Liver (tissue), 9 donors: ENCODE data around the gene AADACL3. TPM values are rescaled to one million over a fixed set of nuclear protein-coding genes. Genes with fewer than 3 reads are reported as not detected.

ENCODE experiments used
- DNase-seq: peaks from one replicate; pipeline ENCODE4 v3.0.0-alpha.2; 2017; ENCODE audit warnings: low spot score
- H3K27ac ChIP-seq, 2 donors: one replicate each; pipeline ENCODE4 v1.7.0; 2013; ENCODE audit warnings: inconsistent platforms in 2 of 2, low read length in 2 of 2, control low read depth in 1 of 2, low read depth in 1 of 2, mild to moderate bottlenecking in 1 of 2
- H3K27me3 ChIP-seq, 4 donors: one replicate each; pipeline versions ENCODE4 v1.6.1 to v1.7.0; 2013; ENCODE audit warnings: low read length in 3 of 4, inconsistent platforms in 1 of 4, mild to moderate bottlenecking in 1 of 4, moderate library complexity in 1 of 4; ENCODE audit not compliant: control insufficient read depth in 4 of 4, insufficient read depth in 4 of 4
- H3K36me3 ChIP-seq, 4 donors: one replicate each; pipeline versions ENCODE4 v1.6.1 to v1.7.0; 2013; ENCODE audit warnings: low read length in 3 of 4, mild to moderate bottlenecking in 3 of 4, low read depth in 1 of 4, moderate library complexity in 1 of 4; ENCODE audit not compliant: control insufficient read depth in 4 of 4, insufficient read depth in 3 of 4
- H3K4me1 ChIP-seq, 4 donors: one replicate each; pipeline versions ENCODE4 v1.6.1 to v1.7.0; 2013; ENCODE audit warnings: low read length in 3 of 4, mild to moderate bottlenecking in 3 of 4, moderate library complexity in 1 of 4; ENCODE audit not compliant: control insufficient read depth in 4 of 4, insufficient read depth in 4 of 4
- H3K4me3 ChIP-seq, 3 donors: one replicate each; pipeline versions ENCODE4 v1.6.1 to v1.7.0; 2013; ENCODE audit warnings: low read length in 3 of 3, control low read depth in 1 of 3, low read depth in 1 of 3, mild to moderate bottlenecking in 1 of 3
- H3K9ac ChIP-seq, 2 donors: one replicate each; pipeline ENCODE4 v1.7.0; 2013; ENCODE audit warnings: low read length in 2 of 2, mild to moderate bottlenecking in 2 of 2, moderate library complexity in 2 of 2, control low read depth in 1 of 2, low read depth in 1 of 2
- H3K9me3 ChIP-seq, 4 donors: one replicate each; pipeline versions ENCODE4 v1.6.1 to v1.7.0; 2013; ENCODE audit warnings: low read length in 3 of 4; ENCODE audit not compliant: control insufficient read depth in 4 of 4
- EGR1 ChIP-seq, 2 donors: IDR thresholded peaks; 2 replicates each; pipeline ENCODE4 v1.6.1; 2016 to 2018; ENCODE audit warnings: antibody characterized with exemption in 2 of 2, low read depth in 2 of 2
- FOXA1 ChIP-seq: IDR thresholded peaks from 2 replicates; pipeline ENCODE4 v1.6.1; 2016; ENCODE audit warnings: antibody characterized with exemption
- FOXA2 ChIP-seq: IDR thresholded peaks from 2 replicates; pipeline ENCODE4 v1.6.1; 2016; ENCODE audit warnings: antibody characterized with exemption
- GABPA ChIP-seq, 2 donors: IDR thresholded peaks in 1 of 2; conservative IDR thresholded peaks in 1 of 2; 2 replicates each; pipeline ENCODE4 v1.6.1; 2016; ENCODE audit warnings: antibody characterized with exemption in 2 of 2, mild to moderate bottlenecking in 1 of 2, moderate library complexity in 1 of 2
- HNF4A ChIP-seq, 2 donors: conservative IDR thresholded peaks; 2 replicates each; pipeline ENCODE4 v1.6.1; 2016; ENCODE audit warnings: antibody characterized with exemption in 2 of 2, mild to moderate bottlenecking in 2 of 2
- HNF4G ChIP-seq: IDR thresholded peaks from 2 replicates; pipeline ENCODE4 v1.6.1; 2016; ENCODE audit warnings: antibody characterized with exemption
- JUND ChIP-seq, 2 donors: IDR thresholded peaks; 2 replicates each; pipeline ENCODE4 v1.6.1; 2016; ENCODE audit warnings: antibody characterized with exemption in 2 of 2
- NR2F2 ChIP-seq: IDR thresholded peaks from 2 replicates; pipeline ENCODE4 v1.6.1; 2016; ENCODE audit warnings: antibody characterized with exemption
- RAD21 ChIP-seq, 2 donors: IDR thresholded peaks; 2 replicates each; pipeline ENCODE4 v1.6.1; 2016; ENCODE audit warnings: antibody characterized with exemption in 2 of 2, mild to moderate bottlenecking in 2 of 2
- RXRA ChIP-seq, 2 donors: IDR thresholded peaks; 2 replicates each; pipeline ENCODE4 v1.6.1; 2017 to 2018; ENCODE audit warnings: antibody characterized with exemption in 2 of 2, mild to moderate bottlenecking in 1 of 2
- SP1 ChIP-seq: IDR thresholded peaks from 2 replicates; pipeline ENCODE4 v1.6.1; 2018; ENCODE audit warnings: antibody characterized with exemption, mild to moderate bottlenecking
- TAF1 ChIP-seq: conservative IDR thresholded peaks from 2 replicates; pipeline ENCODE4 v1.6.1; 2016; ENCODE audit warnings: antibody characterized with exemption, mild to moderate bottlenecking
- YY1 ChIP-seq: IDR thresholded peaks from 2 replicates; pipeline ENCODE4 v1.6.1; 2016; ENCODE audit warnings: antibody characterized with exemption, mild to moderate bottlenecking
- WGBS: extraction: QIAGEN DNeasy Blood & Tissue Kit; methylation state at CpG from one replicate; pipeline ENCODE4 v1.1.7; 2013; 5-methylcytosine and 5-hydroxymethylcytosine counted together
- polyA plus RNA-seq, 2 donors: library from polyadenylated mRNA; stranded (reverse) in 1 of 2; unstranded in 1 of 2; fragments of 200-250 nt in 1 of 2; fragments of >200 nt in 1 of 2; fragmentation: Nextera tagmentation in 1 of 2; extraction: Ambion mirVana in 1 of 2; gene quantifications; one replicate each; pipeline versions ENCODE4 v1.2.1 to v1.2.3, GENCODE V29; 2013 to 2015
- total RNA-seq, 2 donors: library from RNA; depleted of rRNA; stranded (reverse); fragments of >200 nt; gene quantifications; one replicate each; pipeline ENCODE4 v1.2.3, GENCODE V29; 2014
- TF ChIP-seq, protein P1 (sequence below): IDR thresholded peaks from 2 replicates; pipeline ENCODE4 v1.6.1; 2016; ENCODE audit warnings: antibody characterized with exemption
- TF ChIP-seq, protein P2 (sequence below): IDR thresholded peaks from 2 replicates; pipeline ENCODE4 v1.6.1; 2016; ENCODE audit warnings: antibody characterized with exemption
- TF ChIP-seq, protein P3 (sequence below): IDR thresholded peaks from 2 replicates; pipeline ENCODE4 v1.6.1; 2016; ENCODE audit warnings: antibody characterized with exemption, mild to moderate bottlenecking
- TF ChIP-seq, protein P4 (sequence below): IDR thresholded peaks from 2 replicates; pipeline ENCODE4 v1.6.1; 2016; ENCODE audit warnings: antibody characterized with exemption
- TF ChIP-seq, protein P5 (sequence below): fragments of 150-350 bp; IDR thresholded peaks from 2 replicates; pipeline ENCODE4 v1.5.1; 2017; ENCODE audit warnings: improper control_type of control experiment, low read depth, low read length; ENCODE audit not compliant: missing input control
- donor health status: healthy.
- donor health status: healthy.
- donor health status: healthy.
- donor health status: healthy.
- donor health status: healthy.

Gene AADACL3
- total and polyA plus RNA-seq, 4 donors = not detected

DNA sequence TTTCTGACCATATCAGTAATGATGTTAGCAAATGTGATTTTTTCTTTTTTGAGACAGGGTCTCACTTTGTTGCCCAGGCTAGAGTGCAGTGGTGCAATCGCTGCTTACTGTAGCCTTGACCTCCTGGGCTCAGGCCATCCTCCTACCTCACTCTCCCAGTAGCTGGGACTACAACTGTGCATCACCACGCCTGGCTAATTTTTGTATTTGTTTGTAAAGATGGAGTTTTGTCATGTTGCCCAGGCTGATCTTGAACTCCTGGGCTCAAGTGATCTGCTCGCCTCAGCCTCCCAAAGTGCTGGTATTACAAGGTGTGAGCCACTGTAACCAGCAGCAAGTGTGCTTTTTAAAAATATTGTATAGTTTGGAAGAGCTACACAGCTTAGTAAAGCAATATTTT lies 26.0 kb downstream of the AADACL3 start:
- H3K9ac ChIP-seq = no peak overlapping the region
- no peaks in the 10 kb centered on the region for H3K4me1 ChIP-seq
- TF ChIP-seq TAF1 (no peak), SP1 (no peak), YY1 (no peak), FOXA1 (no peak), EGR1 (IDR thresholded peaks at IDR 0.05; ENCODE audit: low read depth in 2 of 2) (no peak), FOXA2 (no peak), NR2F2 (no peak), HNF4G (no peak), RAD21 (IDR thresholded peaks at IDR 0.05) (no peak), GABPA (IDR thresholded peaks at IDR 0.05 in 1 of 2, conservative IDR thresholded peaks at IDR 0.05 in 1 of 2) (no peak), JUND (IDR thresholded peaks at IDR 0.05) (no peak), HNF4A (conservative IDR thresholded peaks at IDR 0.05) (no peak), RXRA (IDR thresholded peaks at IDR 0.05) (no peak)
- TF ChIP-seq, protein P1, sequence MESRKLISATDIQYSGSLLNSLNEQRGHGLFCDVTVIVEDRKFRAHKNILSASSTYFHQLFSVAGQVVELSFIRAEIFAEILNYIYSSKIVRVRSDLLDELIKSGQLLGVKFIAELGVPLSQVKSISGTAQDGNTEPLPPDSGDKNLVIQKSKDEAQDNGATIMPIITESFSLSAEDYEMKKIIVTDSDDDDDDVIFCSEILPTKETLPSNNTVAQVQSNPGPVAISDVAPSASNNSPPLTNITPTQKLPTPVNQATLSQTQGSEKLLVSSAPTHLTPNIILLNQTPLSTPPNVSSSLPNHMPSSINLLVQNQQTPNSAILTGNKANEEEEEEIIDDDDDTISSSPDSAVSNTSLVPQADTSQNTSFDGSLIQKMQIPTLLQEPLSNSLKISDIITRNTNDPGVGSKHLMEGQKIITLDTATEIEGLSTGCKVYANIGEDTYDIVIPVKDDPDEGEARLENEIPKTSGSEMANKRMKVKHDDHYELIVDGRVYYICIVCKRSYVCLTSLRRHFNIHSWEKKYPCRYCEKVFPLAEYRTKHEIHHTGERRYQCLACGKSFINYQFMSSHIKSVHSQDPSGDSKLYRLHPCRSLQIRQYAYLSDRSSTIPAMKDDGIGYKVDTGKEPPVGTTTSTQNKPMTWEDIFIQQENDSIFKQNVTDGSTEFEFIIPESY = no peak
- TF ChIP-seq, protein P2, sequence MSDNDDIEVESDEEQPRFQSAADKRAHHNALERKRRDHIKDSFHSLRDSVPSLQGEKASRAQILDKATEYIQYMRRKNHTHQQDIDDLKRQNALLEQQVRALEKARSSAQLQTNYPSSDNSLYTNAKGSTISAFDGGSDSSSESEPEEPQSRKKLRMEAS = no peak
- TF ChIP-seq, protein P3, sequence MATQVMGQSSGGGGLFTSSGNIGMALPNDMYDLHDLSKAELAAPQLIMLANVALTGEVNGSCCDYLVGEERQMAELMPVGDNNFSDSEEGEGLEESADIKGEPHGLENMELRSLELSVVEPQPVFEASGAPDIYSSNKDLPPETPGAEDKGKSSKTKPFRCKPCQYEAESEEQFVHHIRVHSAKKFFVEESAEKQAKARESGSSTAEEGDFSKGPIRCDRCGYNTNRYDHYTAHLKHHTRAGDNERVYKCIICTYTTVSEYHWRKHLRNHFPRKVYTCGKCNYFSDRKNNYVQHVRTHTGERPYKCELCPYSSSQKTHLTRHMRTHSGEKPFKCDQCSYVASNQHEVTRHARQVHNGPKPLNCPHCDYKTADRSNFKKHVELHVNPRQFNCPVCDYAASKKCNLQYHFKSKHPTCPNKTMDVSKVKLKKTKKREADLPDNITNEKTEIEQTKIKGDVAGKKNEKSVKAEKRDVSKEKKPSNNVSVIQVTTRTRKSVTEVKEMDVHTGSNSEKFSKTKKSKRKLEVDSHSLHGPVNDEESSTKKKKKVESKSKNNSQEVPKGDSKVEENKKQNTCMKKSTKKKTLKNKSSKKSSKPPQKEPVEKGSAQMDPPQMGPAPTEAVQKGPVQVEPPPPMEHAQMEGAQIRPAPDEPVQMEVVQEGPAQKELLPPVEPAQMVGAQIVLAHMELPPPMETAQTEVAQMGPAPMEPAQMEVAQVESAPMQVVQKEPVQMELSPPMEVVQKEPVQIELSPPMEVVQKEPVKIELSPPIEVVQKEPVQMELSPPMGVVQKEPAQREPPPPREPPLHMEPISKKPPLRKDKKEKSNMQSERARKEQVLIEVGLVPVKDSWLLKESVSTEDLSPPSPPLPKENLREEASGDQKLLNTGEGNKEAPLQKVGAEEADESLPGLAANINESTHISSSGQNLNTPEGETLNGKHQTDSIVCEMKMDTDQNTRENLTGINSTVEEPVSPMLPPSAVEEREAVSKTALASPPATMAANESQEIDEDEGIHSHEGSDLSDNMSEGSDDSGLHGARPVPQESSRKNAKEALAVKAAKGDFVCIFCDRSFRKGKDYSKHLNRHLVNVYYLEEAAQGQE = no peak
- TF ChIP-seq, protein P4, sequence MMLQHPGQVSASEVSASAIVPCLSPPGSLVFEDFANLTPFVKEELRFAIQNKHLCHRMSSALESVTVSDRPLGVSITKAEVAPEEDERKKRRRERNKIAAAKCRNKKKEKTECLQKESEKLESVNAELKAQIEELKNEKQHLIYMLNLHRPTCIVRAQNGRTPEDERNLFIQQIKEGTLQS = no peak
- TF ChIP-seq, protein P5, sequence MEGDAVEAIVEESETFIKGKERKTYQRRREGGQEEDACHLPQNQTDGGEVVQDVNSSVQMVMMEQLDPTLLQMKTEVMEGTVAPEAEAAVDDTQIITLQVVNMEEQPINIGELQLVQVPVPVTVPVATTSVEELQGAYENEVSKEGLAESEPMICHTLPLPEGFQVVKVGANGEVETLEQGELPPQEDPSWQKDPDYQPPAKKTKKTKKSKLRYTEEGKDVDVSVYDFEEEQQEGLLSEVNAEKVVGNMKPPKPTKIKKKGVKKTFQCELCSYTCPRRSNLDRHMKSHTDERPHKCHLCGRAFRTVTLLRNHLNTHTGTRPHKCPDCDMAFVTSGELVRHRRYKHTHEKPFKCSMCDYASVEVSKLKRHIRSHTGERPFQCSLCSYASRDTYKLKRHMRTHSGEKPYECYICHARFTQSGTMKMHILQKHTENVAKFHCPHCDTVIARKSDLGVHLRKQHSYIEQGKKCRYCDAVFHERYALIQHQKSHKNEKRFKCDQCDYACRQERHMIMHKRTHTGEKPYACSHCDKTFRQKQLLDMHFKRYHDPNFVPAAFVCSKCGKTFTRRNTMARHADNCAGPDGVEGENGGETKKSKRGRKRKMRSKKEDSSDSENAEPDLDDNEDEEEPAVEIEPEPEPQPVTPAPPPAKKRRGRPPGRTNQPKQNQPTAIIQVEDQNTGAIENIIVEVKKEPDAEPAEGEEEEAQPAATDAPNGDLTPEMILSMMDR = no peak
- 46% methylated on average over 3 of the region's 3 CpGs for WGBS
- no peaks in the 10 kb centered on the region for H3K27me3 ChIP-seq
- H3K36me3 ChIP-seq = no peaks in the 10 kb centered on the region
- peaks cover 0 to 1% (median 0%) of the 10 kb centered on the region in 4 donors for H3K9me3 ChIP-seq
- no peak overlapping the region for H3K27ac ChIP-seq
- no peak for DNase-seq
- no peak overlapping the region for H3K4me3 ChIP-seq
